Measurements from ENCODE around the gene UCN2. TPM values are rescaled to one million over a fixed set of nuclear protein-coding genes. Genes with fewer than 3 reads are reported as not detected.

The UCN2 gene
- total and polyA plus RNA-seq, 2 of the 8 experiments (the other 6 are each of a cell fraction or from before 2014, with no cell fraction given): 0.14 TPM; not detected in 1

GRCh38 chr3:48532977-48533337, 30.6 kb downstream of the UCN2 start (continued):
- TF ChIP-seq ZNF274 (IDR thresholded peaks at IDR 0.05; ENCODE audit: borderline replicate concordance, extremely low read depth, low read length): no peak

All from H1 (cell line).